Activated CD8-positive, alpha-beta T cell treated with anti-CD3 and anti-CD28 coated beads, Interleukin-2, amount 10 ng/mL, durations not matched to agents 7 days and 5 days (primary cell): Measurements from ENCODE around the gene CYP46A1. TPM values are rescaled to one million over a fixed set of nuclear protein-coding genes. Genes with fewer than 3 reads are reported as not detected.
A peak's percentile ranks its signal among the peaks of the same experiment; 100 is the strongest.

Experiments used
- ATAC-seq: fragments of 150-1000 bp; cut with Tn5 transposase; one replicate; pipeline ENCODE4 v1.10.0; 2021; ENCODE audit warnings: moderate library complexity
- CTCF ChIA-PET: fragments of 350-600 bp; sonication (Branson Sonifier 250); formaldehyde crosslinking; loops from one replicate; lab custom pipeline; 2021; ENCODE audit warnings: antibody characterized with exemption; lab: Charles Lee
- POLR2A ChIA-PET: fragments of 350-600 bp; sonication (Branson Sonifier 250); formaldehyde crosslinking; loops from one replicate; lab custom pipeline; 2021; ENCODE audit warnings: antibody characterized with exemption; lab: Charles Lee
- DNase-seq: peaks from one replicate; pipeline ENCODE4 v3.0.0-alpha.2; 2020
- H3K27ac Mint-ChIP-seq: one replicate; pipeline ENCODE4 v1.8.0; 2021; ENCODE audit warnings: mild to moderate bottlenecking, mixed read lengths
- H3K27me3 Mint-ChIP-seq: one replicate; pipeline ENCODE4 v1.8.0; 2021; ENCODE audit warnings: low read depth, mixed read lengths
- H3K36me3 Mint-ChIP-seq: one replicate; pipeline ENCODE4 v1.8.0; 2021; ENCODE audit warnings: low read depth, mixed read lengths
- H3K4me1 Mint-ChIP-seq: one replicate; pipeline ENCODE4 v1.8.0; 2021; ENCODE audit warnings: low read depth, mixed read lengths
- H3K4me3 Mint-ChIP-seq: one replicate; pipeline ENCODE4 v1.8.0; 2021; ENCODE audit warnings: mild to moderate bottlenecking, mixed read lengths
- H3K9me3 Mint-ChIP-seq: one replicate; pipeline ENCODE4 v1.8.0; 2022; ENCODE audit warnings: mixed read lengths; ENCODE audit not compliant: insufficient read depth
- total RNA-seq, 2 experiments: library from RNA; stranded (reverse); gene quantifications; one replicate each; pipeline ENCODE4 v1.2.3, GENCODE V29; 2021

The CYP46A1 gene
- total RNA-seq, 2 experiments from 2014 or later: not detected

GRCh38 chr14:99698642-99699041, 14.5 kb downstream of the CYP46A1 start:
- ATAC-seq: no peak
- CTCF ChIA-PET: interaction anchor here (1.0 kb wide), 1 partner anchor 14 kb away, joined by 4 read pairs; the partner anchor contains the start of gene CYP46A1
- H3K4me3 Mint-ChIP-seq: no peak overlapping the region
- peaks cover 15% of the 10 kb centered on the region for H3K27me3 Mint-ChIP-seq
- POLR2A ChIA-PET: no interaction called here
- peak; percentile 15 for DNase-seq
- peaks cover 13% of the 10 kb centered on the region for H3K9me3 Mint-ChIP-seq
- H3K27ac Mint-ChIP-seq: no peak overlapping the region
- H3K4me1 Mint-ChIP-seq: peaks cover 11% of the 10 kb centered on the region
- H3K36me3 Mint-ChIP-seq: peaks cover 6% of the 10 kb centered on the region

- DNase-seq: peak; percentile 16
- H3K4me1 Mint-ChIP-seq: peaks cover 11% of the 10 kb centered on the region
- peaks cover 6% of the 10 kb centered on the region for H3K36me3 Mint-ChIP-seq
- H3K27ac Mint-ChIP-seq: no peak overlapping the region
- POLR2A ChIA-PET: no interaction called here
- ATAC-seq: no peak
- H3K9me3 Mint-ChIP-seq: peaks cover 19% of the 10 kb centered on the region
- CTCF ChIA-PET: interaction anchor here (1.0 kb wide), 1 partner anchor 15 kb away, joined by 4 read pairs; the partner anchor contains the start of gene CYP46A1
- peaks cover 11% of the 10 kb centered on the region for H3K27me3 Mint-ChIP-seq
- H3K4me3 Mint-ChIP-seq: no peak overlapping the region
Observed at GRCh38 chr14:99699085-99699760, 15.1 kb downstream of the CYP46A1 start.

- Mint-ChIP-seq H3K9me3 (peaks cover 25% of the 10 kb centered on the region), H3K27ac (no peak overlapping the region), H3K4me1 (peaks cover 11% of the 10 kb centered on the region), H3K4me3 (no peak overlapping the region), H3K27me3 (peaks cover 8% of the 10 kb centered on the region), H3K36me3 (peaks cover 6% of the 10 kb centered on the region)
- CTCF ChIA-PET: no interaction called here
- ATAC-seq: no peak
- no peak for DNase-seq
- POLR2A ChIA-PET: no interaction called here
Observed at GRCh38 chr14:99699861-99700260, 15.8 kb downstream of the CYP46A1 start.

GRCh38 chr14:99700379-99700778, 16.3 kb downstream of the CYP46A1 start:
- POLR2A ChIA-PET: no interaction called here
- Mint-ChIP-seq H3K4me1 (peaks cover 11% of the 10 kb centered on the region), H3K27ac (no peak overlapping the region), H3K36me3 (peaks cover 6% of the 10 kb centered on the region), H3K4me3 (no peak overlapping the region), H3K9me3 (peaks cover 25% of the 10 kb centered on the region), H3K27me3 (peaks cover 8% of the 10 kb centered on the region)
- DNase-seq (no peak), ATAC-seq (no peak)
- CTCF ChIA-PET: interaction anchor here (1.0 kb wide), 1 partner anchor 184 kb away, joined by 3 read pairs; no protein-coding TSS in a partner anchor

- peaks cover 25% of the 10 kb centered on the region for H3K9me3 Mint-ChIP-seq
- ATAC-seq (no peak), DNase-seq (no peak)
- peaks cover 11% of the 10 kb centered on the region for H3K4me1 Mint-ChIP-seq
- H3K27me3 Mint-ChIP-seq: peaks cover 8% of the 10 kb centered on the region
- H3K36me3 Mint-ChIP-seq: peaks cover 6% of the 10 kb centered on the region
- POLR2A ChIA-PET: no interaction called here
- no peak overlapping the region for H3K4me3 Mint-ChIP-seq
- CTCF ChIA-PET: interaction anchor here (1.0 kb wide), 1 partner anchor 183 kb away, joined by 3 read pairs; no protein-coding TSS in a partner anchor
- H3K27ac Mint-ChIP-seq: no peak overlapping the region
Observed at GRCh38 chr14:99701260-99701659, 17.2 kb downstream of the CYP46A1 start.

- ChIA-PET POLR2A (no interaction called here), CTCF (no interaction called here)
- Mint-ChIP-seq H3K4me3 (no peak overlapping the region), H3K4me1 (peaks cover 11% of the 10 kb centered on the region), H3K36me3 (peaks cover 6% of the 10 kb centered on the region), H3K9me3 (peaks cover 25% of the 10 kb centered on the region), H3K27ac (no peak overlapping the region), H3K27me3 (peaks cover 3% of the 10 kb centered on the region)
- DNase-seq (no peak), ATAC-seq (no peak)
Observed at GRCh38 chr14:99702115-99702514, 18.0 kb downstream of the CYP46A1 start.

GRCh38 chr14:99703381-99703780, 19.3 kb downstream of the CYP46A1 start:
- Mint-ChIP-seq H3K4me1 (peaks cover 11% of the 10 kb centered on the region), H3K27me3 (no peaks in the 10 kb centered on the region), H3K36me3 (peaks cover 6% of the 10 kb centered on the region), H3K4me3 (no peak overlapping the region), H3K9me3 (peaks cover 25% of the 10 kb centered on the region), H3K27ac (no peak overlapping the region)
- DNase-seq (no peak), ATAC-seq (no peak)
- ChIA-PET CTCF (no interaction called here), POLR2A (no interaction called here)

- ATAC-seq: no peak
- peaks cover 6% of the 10 kb centered on the region for H3K36me3 Mint-ChIP-seq
- H3K4me3 Mint-ChIP-seq: no peak overlapping the region
- peaks cover 25% of the 10 kb centered on the region for H3K9me3 Mint-ChIP-seq
- H3K27ac Mint-ChIP-seq: no peak overlapping the region
- H3K4me1 Mint-ChIP-seq: peaks cover 5% of the 10 kb centered on the region
- CTCF ChIA-PET: no interaction called here
- POLR2A ChIA-PET: no interaction called here
- no peak for DNase-seq
- peaks cover 2% of the 10 kb centered on the region for H3K27me3 Mint-ChIP-seq
Observed at GRCh38 chr14:99704037-99704436, 19.9 kb downstream of the CYP46A1 start.

- ChIA-PET POLR2A (no interaction called here), CTCF (no interaction called here)
- Mint-ChIP-seq H3K9me3 (peaks cover 25% of the 10 kb centered on the region), H3K4me3 (no peak overlapping the region), H3K27me3 (peaks cover 2% of the 10 kb centered on the region), H3K27ac (no peak overlapping the region), H3K4me1 (no peaks in the 10 kb centered on the region), H3K36me3 (peaks cover 6% of the 10 kb centered on the region)
- no peak for DNase-seq
- no peak for ATAC-seq
Observed at GRCh38 chr14:99706107-99706900, 22.2 kb downstream of the CYP46A1 start.

GRCh38 chr14:99707420-99707819, 23.3 kb downstream of the CYP46A1 start:
- ChIA-PET CTCF (no interaction called here), POLR2A (no interaction called here)
- Mint-ChIP-seq H3K27me3 (peaks cover 2% of the 10 kb centered on the region), H3K9me3 (peaks cover 20% of the 10 kb centered on the region), H3K4me3 (no peak overlapping the region), H3K36me3 (peaks cover 6% of the 10 kb centered on the region), H3K27ac (no peak overlapping the region), H3K4me1 (no peaks in the 10 kb centered on the region)
- DNase-seq (no peak), ATAC-seq (no peak)

GRCh38 chr14:99707921-99708320, 23.8 kb downstream of the CYP46A1 start:
- H3K36me3 Mint-ChIP-seq: peaks cover 6% of the 10 kb centered on the region

GRCh38 chr14:99708449-99708848, 24.4 kb downstream of the CYP46A1 start:
- H3K4me3 Mint-ChIP-seq: no peak overlapping the region
- POLR2A ChIA-PET: no interaction called here
- H3K4me1 Mint-ChIP-seq: no peaks in the 10 kb centered on the region
- DNase-seq: no peak
- H3K27me3 Mint-ChIP-seq: peaks cover 7% of the 10 kb centered on the region
- CTCF ChIA-PET: no interaction called here
- H3K27ac Mint-ChIP-seq: no peak overlapping the region
- H3K9me3 Mint-ChIP-seq: peaks cover 14% of the 10 kb centered on the region
- ATAC-seq: no peak
- H3K36me3 Mint-ChIP-seq: peaks cover 2% of the 10 kb centered on the region

More at GRCh38 chr14:99707921-99708320, 23.8 kb downstream of the CYP46A1 start:
- ChIA-PET POLR2A (no interaction called here), CTCF (no interaction called here)
- peaks cover 5% of the 10 kb centered on the region for H3K27me3 Mint-ChIP-seq
- H3K4me3 Mint-ChIP-seq: no peak overlapping the region
- H3K27ac Mint-ChIP-seq: no peak overlapping the region
- peaks cover 19% of the 10 kb centered on the region for H3K9me3 Mint-ChIP-seq
- ATAC-seq: no peak
- no peak for DNase-seq
- no peaks in the 10 kb centered on the region for H3K4me1 Mint-ChIP-seq
